Fibroblast of pulmonary artery (primary cell): ENCODE data around the gene RAD18.

Source experiments
- DNase-seq: peaks from one replicate; pipeline ENCODE4 v3.0.0-alpha.2; 2010; ENCODE audit warnings: low read depth
- H3K4me3 ChIP-seq: replicated peaks from 2 replicates; pipeline ENCODE4 v1.5.1; 2011; ENCODE audit warnings: low read depth, mild to moderate bottlenecking, control low read depth, low read length, moderate library complexity
- CTCF ChIP-seq: IDR thresholded peaks from 2 replicates; pipeline ENCODE4 v1.5.1; 2011; ENCODE audit warnings: mild to moderate bottlenecking, control low read depth, low read length, inconsistent platforms; ENCODE audit errors: missing control alignments

The RAD18 gene

DNA sequence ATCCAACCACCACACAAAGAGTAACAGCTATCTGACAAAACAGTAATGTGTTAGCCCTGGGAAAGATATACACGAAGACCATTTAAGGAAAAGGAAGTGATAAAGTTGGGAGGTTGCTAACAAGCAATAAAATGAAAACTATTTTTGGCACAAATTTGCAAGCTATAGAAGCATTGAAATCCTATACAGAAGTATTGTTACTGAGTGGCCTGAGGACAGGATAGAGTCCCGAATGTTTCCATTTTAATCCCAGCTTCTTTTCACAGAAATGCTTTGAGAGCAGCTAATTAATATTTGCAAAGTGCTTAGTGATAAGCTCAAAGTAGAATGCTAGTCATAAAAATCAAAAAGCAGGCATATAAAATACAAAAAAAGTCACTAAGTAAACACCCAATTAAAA is 51.5 kb downstream of the RAD18 start:
- DNase-seq, result no peak
- no peak overlapping the region for H3K4me3 ChIP-seq
- TF ChIP-seq CTCF, result no peak

GRCh38 chr3:8909160-8909559 is 54.1 kb downstream of the RAD18 start:
- TF ChIP-seq CTCF, result no peak
- no peak for DNase-seq

GRCh38 chr3:8903191-8903590 is 60.1 kb downstream of the RAD18 start:
- H3K4me3 ChIP-seq, result no peak overlapping the region
- peak; percentile 20 for DNase-seq
- no peak for TF ChIP-seq CTCF

More at GRCh38 chr3:8909160-8909559, 54.1 kb downstream of the RAD18 start:
- H3K4me3 ChIP-seq, result no peak overlapping the region

GRCh38 chr3:8900869-8901268 is 62.4 kb downstream of the RAD18 start:
- no peak for TF ChIP-seq CTCF
- DNase-seq, result no peak
- H3K4me3 ChIP-seq, result no peak overlapping the region

GRCh38 chr3:8899876-8900460 is 63.3 kb downstream of the RAD18 start:
- H3K4me3 ChIP-seq, result no peak overlapping the region
- DNase-seq, result no peak
- TF ChIP-seq CTCF, result no peak

- no peak overlapping the region for H3K4me3 ChIP-seq
- no peak for TF ChIP-seq CTCF
- no peak for DNase-seq
Observed at GRCh38 chr3:8895829-8896228, 67.4 kb downstream of the RAD18 start.

- DNase-seq, result no peak
- H3K4me3 ChIP-seq, result no peak overlapping the region
- TF ChIP-seq CTCF, result no peak
Observed at GRCh38 chr3:8893001-8893400, 70.3 kb downstream of the RAD18 start.
